Measurements from ENCODE around the gene NRXN2.

NRXN2 gene

DNA sequence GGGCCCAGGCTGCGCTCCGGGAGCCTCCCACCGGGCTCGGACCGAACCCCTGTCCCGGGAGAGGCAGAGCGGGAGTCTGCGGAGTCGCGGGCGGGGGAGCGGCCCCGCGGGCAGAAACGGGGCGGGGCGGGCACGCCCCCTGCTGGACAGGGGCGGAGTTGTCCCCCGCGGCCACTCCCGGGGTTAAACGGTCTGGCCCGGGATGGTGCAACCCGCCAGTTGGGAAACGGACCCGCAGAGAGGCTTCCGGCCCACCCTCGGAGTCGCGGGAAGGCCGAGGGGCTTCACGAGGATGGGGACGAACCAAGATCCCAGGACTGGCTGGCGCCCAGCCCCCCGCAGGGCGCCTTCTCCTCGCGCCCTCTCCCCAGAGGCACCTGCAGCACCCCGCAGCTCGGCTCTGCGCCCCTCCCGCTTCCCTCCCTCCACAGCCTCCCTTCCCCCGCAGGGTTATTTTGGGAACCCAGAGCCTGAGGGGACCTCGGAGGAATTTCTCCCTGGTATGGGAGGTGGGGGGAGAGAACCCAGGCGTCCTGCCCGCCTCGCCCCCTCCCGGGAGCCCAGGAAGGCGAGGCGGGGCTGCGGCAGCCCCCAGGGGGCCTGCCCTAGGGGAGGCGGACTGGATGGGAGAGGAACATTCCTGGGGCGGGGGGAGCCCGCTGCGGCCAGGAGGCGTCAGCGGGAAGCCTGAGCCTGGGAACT, 20.0 kb upstream of the NRXN2 start:
- no peak for DNase-seq

DNA sequence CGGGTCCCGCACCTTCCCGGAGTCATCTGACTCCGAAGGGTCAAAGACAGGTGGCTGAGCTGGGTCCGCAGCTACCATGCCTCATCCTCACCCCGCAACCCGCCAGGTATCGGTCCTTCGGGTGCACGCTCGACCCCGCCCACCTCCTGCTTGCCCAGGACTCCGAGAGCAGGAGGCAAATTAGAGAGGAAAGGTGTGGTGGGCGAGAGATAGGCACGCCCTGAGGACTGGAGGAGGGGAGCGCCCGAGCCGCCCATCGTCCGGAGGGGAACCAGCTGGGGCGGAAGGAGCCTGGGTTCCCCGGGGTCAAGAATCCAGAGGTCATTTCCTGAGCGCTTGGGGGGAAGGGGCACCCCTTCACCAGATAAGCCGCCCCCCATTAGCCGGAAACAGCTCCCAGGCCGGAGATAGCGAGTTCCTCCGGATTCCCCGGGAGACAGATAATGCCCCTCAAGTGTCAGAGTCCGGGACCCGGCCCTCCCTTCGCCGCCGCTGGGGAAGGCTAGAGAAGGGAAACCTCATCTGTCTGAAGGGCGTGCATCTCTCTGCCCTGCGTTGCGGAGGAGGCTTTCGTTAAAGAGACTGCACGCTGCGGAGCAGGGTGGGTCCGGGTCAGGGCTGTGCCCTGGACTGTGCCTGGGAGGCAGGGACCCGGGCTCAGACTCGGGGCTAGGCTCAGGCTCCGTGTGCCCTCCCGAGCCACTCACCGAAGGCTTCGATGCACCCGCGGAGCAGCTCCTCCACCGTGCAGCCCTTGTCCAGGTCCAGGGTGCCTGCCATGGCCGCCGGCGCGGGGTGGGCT, 19.3 kb upstream of the NRXN2 start:
- no peak for DNase-seq

DNA sequence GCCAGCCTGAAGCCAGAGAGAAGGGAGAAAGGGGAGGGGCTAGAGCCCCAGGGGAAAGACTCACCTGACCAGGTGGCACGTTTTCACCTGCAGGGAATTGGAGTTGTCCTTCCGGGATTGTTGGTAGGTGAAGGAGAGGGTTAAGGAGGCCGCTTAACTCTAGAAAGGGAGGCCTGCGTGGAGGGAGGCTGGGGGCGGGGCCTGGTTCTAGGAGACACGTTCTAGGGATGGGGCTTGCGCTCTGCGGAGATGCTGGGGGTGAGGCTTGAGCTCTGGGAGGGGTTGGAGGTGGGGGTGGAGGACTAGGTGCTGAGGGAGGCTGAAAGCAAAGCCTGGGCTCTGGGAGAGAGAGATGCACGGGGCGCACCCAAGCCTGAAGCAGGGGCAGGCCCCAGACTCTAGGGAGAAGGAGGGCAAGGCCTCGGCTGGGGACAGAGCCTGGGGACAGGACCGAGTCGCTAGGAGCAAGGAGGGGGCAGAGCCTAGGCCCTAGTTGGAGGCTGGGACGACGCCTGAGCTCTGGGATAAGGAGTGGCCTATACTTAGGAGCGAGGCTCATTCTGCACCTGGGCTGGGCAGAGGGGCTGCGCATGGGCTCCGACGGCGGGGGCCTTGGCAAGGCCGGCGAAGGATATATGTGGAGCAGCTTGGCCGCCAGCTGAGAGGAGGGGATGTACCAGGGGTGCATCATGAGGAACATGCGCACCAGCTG, 18.5 kb upstream of the NRXN2 start:
- no peak for DNase-seq

DNA sequence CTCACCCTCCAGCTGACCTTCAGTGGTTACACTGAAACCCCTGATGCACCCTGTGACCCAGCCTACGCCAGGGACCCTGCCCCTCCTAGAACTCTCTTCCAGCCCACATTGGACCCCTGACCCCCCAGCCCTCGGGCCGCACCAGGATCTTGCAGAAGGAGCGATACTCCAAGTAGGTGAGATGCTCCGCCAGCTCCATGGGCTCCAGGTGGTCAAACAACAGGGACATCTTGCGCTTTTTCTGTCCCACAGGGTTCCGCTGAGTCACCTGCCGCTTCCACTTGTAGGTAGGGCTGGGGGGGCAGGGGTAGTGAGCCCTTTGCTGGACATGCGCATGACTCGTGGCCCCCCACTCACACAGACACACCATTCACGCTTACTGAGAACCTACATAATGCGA, 16.9 kb upstream of the NRXN2 start:
- DNase-seq, result no peak

DNA sequence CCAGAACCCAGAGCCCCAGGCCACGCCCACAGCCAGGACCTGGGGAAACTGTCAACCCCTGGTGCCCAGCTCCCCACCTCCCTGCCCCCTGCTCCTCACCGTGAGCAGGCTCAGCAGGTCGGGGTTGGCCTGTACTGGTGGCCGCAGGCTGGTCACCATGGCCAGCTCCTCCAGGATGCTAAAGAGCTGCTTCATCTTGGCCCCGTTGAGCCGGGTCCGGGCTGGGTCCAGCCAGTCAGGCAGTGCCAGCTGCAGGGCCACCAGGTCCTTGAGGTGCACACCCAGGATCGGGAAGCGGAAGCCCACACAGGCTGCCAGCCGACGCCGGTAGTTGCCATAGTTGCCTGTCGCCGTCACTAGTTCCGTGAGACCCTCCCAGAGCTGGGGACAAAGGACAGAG, 13.7 kb upstream of the NRXN2 start:
- DNase-seq, result no peak

DNA sequence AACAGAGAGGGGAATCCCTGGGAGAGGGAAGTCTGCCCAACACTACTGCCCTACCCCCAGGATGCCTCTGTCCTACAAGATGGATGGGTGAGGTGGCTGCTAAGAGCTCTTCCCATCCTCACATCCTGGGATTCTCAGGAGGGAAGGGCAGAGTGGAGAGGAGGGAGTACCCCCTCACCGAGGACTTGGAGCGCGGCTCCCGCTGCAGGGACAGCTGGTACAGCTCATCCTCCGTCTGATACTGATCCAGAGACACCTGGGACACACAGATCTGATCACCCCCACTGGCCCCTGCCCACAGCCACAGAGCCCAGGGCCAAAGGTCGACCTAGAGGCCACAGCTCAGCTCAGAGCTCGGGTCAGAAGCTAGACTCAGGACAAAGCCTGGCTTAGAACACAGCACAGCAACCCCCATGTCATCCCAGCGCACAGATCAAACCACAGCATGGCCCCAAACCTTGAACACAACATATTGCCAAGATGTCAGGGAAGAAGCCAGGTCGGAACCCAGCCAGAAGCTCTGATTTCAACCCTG, 12.8 kb upstream of the NRXN2 start:
- no peak for DNase-seq

DNA sequence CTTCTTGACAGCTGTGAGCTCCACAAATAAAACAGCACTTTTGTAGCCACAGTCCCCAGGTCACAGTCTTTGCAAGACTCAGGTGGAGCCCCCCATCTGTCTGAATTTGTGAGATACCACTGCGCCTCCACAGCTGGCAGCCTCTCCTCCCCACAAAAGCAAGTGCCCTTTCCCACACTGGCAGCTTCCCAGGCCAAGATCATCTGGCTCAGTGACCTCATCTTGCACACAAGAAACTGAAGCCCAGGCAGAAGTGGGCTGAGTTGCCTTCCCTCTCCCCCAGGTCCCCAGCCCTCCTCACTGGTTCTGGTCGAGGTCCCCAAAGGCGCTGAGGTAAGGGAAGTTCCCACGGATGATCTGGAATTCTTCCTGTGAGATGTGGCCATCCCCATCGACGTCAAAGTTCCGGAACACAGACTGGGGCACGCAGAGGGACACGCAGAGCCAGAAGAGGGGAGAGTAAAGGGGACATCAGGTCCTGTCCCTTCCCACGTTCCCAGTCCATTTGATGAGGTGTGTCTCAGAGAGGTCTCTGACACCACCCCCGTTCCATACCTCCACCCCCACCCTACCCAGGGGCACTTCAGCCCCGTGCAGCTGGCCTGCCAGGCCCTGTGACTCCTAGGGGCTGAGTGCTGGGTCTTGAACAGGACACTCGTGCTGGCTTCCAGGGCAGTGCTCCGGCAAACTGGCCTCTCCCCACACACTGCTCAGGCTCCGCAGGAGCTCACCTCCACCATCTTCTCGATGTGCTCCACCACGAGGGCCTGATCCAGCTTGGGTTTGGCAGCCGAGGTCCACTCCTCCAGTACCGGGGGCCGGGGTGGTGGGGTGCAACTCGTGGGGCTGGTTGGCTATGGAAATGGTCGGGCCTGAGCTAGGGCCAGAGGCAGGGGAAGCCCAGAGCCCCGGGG, 12.1 kb upstream of the NRXN2 start:
- no peak for DNase-seq

DNA sequence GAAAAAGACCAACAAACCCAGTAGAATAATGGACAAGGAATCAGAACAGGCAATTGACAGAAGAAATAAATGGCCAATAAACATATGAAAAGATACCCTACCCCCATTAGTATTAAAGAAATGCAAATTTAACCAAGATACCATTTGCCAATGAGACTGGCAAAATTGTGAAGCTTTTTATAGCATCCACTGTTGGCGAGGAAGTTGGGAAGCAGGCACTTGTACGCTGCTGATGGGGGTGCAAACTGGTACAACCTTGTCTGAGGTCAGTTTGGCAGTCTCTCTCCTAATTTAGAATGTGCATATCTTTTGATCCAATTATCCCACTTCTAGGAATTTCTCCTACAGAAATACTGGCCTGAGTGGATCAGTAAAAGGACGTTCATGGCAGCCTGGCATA, 8.6 kb upstream of the NRXN2 start:
- no peak for DNase-seq

DNA sequence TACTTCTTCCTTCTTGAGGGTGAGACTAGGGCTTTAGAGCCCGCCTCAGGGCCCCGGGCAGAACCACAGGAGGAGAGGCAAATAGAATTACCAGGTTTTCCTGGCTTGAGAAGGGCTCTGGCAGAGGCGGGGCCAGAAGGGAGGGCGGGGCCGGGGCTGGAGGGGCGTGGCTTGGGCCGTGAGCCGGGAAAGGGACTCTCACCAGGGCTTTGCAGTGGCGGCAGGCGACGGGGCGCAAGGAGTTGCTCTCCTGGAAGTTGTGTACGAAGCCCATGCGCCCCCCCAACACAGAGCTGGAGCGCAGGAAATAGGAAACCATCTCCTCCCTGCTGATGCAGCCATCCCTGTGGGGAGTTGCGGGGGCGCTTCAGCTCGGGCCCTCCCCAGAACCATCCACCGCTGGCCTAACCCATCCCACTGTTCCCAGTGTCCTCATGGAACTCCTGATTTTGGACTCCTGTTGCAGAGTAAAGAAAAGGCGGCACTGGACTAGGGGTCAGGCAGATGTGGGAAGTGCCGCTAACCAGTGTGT, 6.9 kb upstream of the NRXN2 start:
- DNase-seq, result no peak

DNA sequence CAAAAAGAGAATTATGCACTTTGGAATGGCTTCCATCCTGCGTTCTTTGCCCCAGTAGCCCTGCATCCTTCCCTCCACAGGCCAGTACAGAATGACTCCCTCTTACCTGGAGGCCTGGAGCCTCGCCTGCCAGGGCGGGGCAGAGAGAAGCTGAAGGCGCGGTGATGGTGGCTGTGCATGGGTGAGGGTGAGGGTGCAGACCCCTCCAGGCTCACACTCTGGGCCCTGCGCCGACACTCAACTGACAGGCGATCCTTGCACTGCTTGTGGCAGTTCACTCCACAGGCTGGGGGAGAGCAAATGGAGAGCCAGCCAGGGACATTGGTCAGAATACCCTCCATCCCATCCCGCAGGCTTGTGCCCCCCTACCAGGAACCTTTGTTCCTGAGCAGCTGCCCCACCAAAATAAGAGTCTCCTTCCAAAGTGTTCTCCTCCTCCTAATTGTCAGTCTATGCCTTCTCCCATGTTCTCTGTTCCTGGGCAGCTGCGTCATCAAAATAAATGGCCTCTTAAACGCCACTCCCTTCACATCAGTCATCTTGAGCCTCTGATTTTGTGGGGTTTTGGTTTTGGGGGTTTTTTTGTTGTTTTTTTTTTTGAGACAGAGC, 5.9 kb upstream of the NRXN2 start:
- no peak for DNase-seq

DNA sequence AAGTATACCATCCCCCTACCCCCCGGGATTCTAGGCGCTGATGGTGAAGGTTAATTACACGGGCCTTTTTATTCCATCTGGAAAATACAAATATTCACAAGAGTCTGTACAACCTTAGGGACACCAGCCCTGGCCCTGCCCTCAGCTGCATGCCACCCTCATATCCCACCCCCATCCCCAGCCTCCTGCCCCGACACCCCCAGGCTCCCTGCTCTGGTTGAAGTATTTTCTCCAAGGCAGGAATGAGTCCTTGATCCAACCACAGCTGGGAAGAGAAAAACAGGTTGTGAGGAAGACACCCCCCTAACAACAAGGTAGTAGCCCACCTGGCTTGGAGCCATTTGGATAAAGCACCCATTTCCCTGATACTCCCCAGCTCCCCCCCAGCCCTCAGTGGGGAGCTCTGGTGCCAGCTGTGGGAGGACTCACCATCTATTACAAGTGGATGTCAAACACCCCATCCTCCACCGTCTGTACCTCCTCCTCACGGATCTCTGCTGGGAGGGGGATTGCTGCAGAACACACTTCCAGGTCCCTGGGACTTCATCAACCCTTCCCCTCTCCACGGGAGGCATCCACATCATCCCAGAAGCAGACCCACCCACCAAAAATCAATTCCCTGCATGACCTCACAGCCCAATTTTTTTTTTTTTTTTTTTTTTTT, 4.0 kb upstream of the NRXN2 start:
- no peak for DNase-seq

DNA sequence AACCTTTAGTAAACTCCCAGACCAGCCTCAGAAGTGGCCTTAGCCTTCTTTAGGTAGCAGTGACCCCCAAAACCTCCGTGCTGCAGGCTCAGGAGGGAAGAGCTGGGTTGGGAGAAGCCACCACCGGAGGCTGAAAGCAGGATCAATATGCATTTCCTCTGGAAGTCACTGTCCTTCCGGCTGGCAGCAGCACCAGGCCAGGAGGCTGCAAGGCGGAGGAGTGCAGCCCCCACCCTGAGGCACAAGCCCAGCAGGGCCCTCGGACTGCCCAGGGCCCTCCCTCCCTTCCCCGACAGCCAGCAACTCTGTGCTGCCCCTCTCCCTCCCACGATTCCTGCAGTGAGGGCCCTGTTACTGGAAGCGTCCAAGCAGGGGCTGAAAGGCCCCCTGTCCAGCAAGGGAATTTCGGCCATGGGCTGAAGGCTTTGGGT, 3.2 kb upstream of the NRXN2 start:
- DNase-seq, result no peak

DNA sequence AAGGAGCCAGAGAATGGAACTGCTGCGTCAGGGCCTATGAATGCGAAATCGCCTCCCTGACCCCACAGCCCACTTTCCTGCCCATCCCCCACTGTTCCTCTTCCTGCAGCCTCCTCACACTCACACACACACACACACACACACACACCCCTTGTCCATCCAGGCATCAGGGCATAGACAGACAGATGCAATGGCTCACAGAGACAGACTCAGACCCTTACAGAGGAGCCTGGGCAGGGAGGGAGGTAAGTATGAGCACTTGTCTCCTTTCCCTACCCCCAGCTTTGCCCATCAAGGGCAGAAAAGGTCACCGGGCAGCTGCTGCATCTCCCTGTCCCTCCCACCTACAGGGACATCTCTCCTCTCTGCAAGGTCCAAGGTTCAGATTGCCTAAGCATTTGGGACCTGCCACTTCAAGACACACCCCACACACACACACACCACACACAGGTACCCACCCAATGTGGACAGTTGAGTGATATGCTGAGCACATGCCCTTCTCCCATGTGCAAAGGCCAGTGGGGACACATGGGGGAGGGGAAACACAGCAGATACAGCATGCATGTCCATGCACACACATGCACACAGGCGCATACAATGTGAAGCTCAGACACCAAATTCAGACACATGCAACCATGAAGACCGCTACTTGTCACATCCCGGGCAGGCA, 2.0 kb upstream of the NRXN2 start:
- DNase-seq, result no peak

DNA sequence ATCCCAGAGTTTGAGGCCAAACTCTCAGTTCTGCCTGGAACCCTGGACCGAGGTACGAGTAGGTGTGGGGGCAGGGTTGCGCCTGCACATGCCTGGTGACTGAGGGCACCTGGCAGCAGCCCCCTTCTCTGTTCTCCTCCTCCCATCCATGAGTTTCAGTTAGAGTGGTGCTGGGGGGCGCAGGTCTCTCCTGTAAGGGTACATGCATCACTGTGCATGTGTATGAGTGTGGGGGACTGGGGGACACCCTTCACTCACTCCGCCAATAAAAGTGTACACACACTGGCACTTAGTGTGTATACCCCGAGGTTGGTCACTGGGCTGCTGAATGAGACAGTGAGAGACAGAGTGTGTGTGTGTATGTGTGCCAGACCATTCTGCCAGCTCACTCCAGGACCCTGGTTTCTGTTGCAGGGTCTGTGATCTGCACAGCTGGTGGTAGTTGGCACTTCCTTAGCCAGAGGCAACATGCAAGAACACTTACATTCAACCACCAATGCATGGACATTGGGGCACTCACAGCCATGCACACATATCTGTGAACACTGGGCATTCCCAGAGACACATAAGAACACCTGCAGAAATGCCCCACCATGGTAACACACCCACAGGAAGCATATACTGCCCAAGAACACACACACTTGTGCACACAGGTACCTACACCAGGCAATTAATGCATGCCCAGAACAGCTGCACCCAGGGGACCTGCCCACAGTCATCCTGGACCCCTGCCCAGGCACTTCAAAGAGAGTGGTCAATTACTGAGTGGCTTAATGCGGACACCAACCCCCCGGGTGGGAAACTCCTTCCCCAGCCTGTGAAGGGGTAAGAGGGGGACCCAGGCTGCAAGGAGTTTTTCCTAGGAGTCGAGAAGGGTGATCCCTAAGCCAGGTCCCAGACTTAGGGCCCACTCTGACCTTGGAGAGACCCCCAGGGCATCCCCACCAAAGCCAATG, 1.2 kb upstream of the NRXN2 start:
- no peak for DNase-seq

DNA sequence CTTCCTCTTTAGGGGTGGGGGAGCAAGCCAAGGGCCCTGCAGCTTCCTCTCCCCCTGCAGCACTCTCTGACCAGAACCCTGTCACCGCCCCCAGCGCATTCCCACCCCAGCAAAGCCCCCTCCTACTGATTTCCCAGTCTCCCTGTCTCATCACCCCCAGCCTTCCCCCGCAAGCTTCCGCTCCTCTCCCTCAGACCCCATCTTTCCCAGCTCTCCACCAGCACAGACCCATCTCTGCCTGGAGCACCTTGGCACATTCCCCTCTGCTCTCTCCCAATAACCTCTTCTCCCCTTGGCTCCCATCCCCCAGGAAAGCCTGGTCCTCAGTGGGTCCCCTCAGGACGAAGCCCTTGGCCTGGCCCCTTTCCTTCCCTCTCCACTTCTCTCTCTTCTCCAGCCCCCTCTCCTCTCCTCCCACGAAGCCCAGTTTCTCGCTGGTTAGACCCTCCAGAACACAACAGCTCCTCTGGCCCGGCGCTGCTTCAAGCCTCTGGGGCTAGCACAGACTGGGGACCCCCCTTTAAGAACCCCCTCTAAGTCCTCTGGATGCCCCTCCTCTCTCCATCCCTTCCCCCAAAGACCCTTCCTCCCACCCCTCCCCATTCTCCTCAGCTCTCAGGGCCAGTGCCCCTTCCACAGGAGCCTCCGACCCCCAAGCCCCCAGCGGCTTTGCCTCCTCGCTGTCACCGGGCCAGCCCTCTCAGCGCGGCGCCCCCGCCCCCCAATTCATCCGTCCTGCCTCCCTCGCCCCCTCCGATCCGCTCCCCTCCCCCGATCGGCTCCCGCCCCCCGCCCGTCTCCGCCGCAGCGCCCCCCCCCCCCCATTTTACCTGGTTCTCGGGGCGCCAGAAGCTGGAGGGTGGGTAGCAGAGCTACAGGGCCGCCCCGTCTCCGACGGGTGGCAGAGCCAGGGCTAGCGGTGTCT, 594 bp downstream of the NRXN2 start:
- DNase-seq, result no peak

DNA sequence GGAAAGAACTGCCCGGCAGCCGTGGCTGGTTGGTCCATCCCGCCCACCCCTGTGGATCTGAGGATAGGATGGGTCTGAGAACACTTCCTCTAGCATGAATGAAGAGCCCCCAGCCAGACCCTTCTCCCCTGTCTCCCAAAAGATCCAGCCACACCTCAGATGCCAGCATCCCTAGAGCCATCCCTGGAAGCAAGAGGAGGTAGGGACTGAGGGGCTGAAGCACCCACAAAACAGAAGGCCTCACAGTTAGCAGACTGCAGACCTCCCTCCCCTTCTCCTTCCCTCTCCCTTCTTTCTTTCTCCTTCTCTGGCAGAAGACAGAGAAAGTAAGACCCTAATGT, 1.7 kb downstream of the NRXN2 start:
- DNase-seq, result no peak

DNA sequence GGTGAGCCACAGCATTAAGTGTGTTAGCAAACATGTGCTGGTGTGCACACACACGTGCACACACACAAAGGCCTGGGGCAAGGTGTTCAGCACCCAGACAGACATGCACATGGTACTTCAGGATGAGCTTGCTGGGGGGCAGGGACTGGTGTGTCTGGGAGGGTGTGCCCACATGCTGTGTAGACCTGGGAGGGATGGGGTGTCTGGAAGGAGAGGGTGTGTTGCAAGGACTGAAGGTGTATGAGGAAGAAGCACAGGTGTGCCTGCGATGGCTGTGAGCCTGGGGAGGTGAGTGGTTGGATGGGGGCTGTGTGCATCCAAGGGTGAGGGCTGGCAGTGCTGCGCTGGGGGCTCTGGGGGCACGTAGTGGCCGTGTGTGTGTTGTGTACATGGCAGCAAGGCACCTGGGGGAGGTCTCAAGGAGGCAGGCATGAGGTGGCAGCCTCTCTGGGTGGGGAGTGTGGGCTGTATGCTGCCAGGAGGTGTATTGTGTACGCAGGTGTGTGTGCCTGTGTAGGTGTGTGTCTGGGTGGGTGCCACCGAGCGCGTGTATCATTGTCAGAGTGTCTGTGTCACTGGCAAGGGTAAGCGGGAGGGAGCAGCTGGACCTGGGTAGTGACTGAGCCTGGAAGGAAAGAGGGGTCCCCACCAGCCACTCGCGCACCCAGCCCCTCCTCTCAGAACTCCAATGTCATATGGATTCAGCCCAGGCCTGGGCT, 2.2 kb downstream of the NRXN2 start:
- no peak for DNase-seq

DNA sequence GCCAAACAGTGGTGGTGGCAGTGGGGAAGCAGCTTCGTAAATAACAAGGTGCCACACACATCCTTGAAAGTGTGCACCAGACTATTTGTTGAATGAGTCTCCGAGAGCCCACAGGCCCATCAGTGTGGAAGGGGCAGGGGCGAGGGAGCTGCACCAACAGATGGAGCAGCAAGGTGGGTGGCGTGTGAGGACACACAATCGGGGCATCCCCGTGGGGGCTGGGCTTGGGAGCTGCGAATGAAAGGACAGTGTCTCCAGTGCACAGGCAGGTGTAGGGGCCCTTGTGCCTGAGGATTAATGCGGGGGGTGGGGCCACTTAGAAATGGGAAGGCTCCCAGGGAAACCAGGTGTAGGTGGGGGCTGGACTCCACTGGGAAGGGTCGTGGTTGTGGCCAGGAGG, 2.8 kb downstream of the NRXN2 start:
- DNase-seq, result no peak
